ENCODE data around the gene HCN3. TPM values are rescaled to one million over a fixed set of nuclear protein-coding genes. Genes with fewer than 3 reads are reported as not detected.

Gene HCN3
- total and polyA plus RNA-seq, 2 of the 13 experiments (the other 11 are each of a cell fraction or from before 2014, with no cell fraction given), result 2.4 to 10.2 TPM

DNA sequence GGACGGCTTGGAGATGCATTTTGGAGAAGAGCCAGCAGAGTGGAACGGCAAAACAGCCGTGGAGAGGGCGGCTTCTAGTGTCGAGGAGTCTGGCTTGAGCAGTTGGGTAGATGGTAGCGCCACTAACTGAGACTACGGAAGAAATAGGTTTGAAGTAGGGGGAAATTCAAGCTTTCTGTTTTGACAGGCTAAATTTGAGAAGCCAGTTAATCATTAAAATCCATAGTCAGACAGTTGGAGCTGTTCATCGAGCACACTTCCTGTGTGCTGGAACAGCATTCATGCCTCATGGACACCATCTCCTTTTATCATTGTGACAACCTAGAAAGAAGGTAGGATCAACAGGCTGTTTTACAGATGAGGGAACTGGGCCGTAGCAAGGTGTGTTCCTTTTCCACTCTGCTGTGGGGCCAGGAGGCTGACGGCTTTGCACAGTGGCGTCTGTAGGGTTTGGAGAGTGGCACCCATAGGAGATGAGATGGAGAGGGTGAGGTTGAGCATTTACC is 27.3 kb downstream of the HCN3 start (continued):
- TF ChIP-seq, protein P1, sequence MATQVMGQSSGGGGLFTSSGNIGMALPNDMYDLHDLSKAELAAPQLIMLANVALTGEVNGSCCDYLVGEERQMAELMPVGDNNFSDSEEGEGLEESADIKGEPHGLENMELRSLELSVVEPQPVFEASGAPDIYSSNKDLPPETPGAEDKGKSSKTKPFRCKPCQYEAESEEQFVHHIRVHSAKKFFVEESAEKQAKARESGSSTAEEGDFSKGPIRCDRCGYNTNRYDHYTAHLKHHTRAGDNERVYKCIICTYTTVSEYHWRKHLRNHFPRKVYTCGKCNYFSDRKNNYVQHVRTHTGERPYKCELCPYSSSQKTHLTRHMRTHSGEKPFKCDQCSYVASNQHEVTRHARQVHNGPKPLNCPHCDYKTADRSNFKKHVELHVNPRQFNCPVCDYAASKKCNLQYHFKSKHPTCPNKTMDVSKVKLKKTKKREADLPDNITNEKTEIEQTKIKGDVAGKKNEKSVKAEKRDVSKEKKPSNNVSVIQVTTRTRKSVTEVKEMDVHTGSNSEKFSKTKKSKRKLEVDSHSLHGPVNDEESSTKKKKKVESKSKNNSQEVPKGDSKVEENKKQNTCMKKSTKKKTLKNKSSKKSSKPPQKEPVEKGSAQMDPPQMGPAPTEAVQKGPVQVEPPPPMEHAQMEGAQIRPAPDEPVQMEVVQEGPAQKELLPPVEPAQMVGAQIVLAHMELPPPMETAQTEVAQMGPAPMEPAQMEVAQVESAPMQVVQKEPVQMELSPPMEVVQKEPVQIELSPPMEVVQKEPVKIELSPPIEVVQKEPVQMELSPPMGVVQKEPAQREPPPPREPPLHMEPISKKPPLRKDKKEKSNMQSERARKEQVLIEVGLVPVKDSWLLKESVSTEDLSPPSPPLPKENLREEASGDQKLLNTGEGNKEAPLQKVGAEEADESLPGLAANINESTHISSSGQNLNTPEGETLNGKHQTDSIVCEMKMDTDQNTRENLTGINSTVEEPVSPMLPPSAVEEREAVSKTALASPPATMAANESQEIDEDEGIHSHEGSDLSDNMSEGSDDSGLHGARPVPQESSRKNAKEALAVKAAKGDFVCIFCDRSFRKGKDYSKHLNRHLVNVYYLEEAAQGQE (IDR thresholded peaks at IDR 0.05; ENCODE audit: borderline replicate concordance in 1 of 2, low read depth in 1 of 2, low read length in 2 of 2), result peak in 1 of 2 experiments; percentile 24; a peak in 1 of 4 replicates
- TF ChIP-seq, protein P2, sequence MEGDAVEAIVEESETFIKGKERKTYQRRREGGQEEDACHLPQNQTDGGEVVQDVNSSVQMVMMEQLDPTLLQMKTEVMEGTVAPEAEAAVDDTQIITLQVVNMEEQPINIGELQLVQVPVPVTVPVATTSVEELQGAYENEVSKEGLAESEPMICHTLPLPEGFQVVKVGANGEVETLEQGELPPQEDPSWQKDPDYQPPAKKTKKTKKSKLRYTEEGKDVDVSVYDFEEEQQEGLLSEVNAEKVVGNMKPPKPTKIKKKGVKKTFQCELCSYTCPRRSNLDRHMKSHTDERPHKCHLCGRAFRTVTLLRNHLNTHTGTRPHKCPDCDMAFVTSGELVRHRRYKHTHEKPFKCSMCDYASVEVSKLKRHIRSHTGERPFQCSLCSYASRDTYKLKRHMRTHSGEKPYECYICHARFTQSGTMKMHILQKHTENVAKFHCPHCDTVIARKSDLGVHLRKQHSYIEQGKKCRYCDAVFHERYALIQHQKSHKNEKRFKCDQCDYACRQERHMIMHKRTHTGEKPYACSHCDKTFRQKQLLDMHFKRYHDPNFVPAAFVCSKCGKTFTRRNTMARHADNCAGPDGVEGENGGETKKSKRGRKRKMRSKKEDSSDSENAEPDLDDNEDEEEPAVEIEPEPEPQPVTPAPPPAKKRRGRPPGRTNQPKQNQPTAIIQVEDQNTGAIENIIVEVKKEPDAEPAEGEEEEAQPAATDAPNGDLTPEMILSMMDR (CRISPR knock-in tag; IDR thresholded peaks at IDR 0.05), result peak; percentile 37
- TF ChIP-seq, protein P3, sequence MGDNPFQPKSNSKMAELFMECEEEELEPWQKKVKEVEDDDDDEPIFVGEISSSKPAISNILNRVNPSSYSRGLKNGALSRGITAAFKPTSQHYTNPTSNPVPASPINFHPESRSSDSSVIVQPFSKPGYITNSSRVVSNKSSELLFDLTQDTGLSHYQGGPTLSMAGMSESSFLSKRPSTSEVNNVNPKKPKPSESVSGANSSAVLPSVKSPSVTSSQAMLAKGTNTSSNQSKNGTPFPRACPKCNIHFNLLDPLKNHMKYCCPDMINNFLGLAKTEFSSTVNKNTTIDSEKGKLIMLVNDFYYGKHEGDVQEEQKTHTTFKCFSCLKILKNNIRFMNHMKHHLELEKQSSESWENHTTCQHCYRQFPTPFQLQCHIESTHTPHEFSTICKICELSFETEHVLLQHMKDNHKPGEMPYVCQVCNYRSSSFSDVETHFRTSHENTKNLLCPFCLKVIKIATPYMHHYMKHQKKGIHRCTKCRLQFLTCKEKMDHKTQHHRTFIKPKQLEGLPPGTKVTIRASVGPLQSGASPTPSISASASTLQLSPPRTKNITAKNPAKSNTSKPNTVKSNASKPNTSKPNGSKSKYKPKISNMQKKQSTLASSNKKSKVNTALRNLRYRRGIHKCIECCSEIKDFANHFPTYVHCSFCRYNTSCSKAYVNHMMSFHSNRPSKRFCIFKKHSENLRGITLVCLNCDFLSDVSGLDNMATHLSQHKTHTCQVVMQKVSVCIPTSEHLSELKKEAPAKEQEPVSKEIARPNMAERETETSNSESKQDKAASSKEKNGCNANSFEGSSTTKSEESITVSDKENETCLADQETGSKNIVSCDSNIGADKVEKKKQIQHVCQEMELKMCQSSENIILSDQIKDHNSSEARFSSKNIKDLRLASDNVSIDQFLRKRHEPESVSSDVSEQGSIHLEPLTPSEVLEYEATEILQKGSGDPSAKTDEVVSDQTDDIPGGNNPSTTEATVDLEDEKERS (CRISPR knock-in tag; IDR thresholded peaks at IDR 0.05), result 0 out of 2 replicates have a peak, but pooled peaks have one; percentile 3
- TF ChIP-seq, protein P4, sequence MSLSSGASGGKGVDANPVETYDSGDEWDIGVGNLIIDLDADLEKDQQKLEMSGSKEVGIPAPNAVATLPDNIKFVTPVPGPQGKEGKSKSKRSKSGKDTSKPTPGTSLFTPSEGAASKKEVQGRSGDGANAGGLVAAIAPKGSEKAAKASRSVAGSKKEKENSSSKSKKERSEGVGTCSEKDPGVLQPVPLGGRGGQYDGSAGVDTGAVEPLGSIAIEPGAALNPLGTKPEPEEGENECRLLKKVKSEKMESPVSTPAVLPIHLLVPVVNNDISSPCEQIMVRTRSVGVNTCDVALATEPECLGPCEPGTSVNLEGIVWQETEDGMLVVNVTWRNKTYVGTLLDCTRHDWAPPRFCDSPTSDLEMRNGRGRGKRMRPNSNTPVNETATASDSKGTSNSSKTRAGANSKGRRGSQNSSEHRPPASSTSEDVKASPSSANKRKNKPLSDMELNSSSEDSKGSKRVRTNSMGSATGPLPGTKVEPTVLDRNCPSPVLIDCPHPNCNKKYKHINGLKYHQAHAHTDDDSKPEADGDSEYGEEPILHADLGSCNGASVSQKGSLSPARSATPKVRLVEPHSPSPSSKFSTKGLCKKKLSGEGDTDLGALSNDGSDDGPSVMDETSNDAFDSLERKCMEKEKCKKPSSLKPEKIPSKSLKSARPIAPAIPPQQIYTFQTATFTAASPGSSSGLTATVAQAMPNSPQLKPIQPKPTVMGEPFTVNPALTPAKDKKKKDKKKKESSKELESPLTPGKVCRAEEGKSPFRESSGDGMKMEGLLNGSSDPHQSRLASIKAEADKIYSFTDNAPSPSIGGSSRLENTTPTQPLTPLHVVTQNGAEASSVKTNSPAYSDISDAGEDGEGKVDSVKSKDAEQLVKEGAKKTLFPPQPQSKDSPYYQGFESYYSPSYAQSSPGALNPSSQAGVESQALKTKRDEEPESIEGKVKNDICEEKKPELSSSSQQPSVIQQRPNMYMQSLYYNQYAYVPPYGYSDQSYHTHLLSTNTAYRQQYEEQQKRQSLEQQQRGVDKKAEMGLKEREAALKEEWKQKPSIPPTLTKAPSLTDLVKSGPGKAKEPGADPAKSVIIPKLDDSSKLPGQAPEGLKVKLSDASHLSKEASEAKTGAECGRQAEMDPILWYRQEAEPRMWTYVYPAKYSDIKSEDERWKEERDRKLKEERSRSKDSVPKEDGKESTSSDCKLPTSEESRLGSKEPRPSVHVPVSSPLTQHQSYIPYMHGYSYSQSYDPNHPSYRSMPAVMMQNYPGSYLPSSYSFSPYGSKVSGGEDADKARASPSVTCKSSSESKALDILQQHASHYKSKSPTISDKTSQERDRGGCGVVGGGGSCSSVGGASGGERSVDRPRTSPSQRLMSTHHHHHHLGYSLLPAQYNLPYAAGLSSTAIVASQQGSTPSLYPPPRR (CRISPR knock-in tag; IDR thresholded peaks at IDR 0.05; ENCODE audit: borderline replicate concordance), result peak; percentile 36; the same call in 1 of the 2 replicates
- TF ChIP-seq THAP11 (CRISPR knock-in tag; IDR thresholded peaks at IDR 0.05) (peak; percentile 60; the same call in 1 of the 2 replicates), BCL6 (CRISPR knock-in tag; IDR thresholded peaks at IDR 0.05) (0 out of 2 replicates have a peak, but pooled peaks have one; percentile 26), ZNF543 (CRISPR knock-in tag; IDR thresholded peaks at IDR 0.05) (no peak)
- TF ChIP-seq, protein P5, sequence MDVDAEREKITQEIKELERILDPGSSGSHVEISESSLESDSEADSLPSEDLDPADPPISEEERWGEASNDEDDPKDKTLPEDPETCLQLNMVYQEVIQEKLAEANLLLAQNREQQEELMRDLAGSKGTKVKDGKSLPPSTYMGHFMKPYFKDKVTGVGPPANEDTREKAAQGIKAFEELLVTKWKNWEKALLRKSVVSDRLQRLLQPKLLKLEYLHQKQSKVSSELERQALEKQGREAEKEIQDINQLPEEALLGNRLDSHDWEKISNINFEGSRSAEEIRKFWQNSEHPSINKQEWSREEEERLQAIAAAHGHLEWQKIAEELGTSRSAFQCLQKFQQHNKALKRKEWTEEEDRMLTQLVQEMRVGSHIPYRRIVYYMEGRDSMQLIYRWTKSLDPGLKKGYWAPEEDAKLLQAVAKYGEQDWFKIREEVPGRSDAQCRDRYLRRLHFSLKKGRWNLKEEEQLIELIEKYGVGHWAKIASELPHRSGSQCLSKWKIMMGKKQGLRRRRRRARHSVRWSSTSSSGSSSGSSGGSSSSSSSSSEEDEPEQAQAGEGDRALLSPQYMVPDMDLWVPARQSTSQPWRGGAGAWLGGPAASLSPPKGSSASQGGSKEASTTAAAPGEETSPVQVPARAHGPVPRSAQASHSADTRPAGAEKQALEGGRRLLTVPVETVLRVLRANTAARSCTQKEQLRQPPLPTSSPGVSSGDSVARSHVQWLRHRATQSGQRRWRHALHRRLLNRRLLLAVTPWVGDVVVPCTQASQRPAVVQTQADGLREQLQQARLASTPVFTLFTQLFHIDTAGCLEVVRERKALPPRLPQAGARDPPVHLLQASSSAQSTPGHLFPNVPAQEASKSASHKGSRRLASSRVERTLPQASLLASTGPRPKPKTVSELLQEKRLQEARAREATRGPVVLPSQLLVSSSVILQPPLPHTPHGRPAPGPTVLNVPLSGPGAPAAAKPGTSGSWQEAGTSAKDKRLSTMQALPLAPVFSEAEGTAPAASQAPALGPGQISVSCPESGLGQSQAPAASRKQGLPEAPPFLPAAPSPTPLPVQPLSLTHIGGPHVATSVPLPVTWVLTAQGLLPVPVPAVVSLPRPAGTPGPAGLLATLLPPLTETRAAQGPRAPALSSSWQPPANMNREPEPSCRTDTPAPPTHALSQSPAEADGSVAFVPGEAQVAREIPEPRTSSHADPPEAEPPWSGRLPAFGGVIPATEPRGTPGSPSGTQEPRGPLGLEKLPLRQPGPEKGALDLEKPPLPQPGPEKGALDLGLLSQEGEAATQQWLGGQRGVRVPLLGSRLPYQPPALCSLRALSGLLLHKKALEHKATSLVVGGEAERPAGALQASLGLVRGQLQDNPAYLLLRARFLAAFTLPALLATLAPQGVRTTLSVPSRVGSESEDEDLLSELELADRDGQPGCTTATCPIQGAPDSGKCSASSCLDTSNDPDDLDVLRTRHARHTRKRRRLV (CRISPR knock-in tag; IDR thresholded peaks at IDR 0.05), result 0 out of 2 replicates have a peak, but pooled peaks have one; percentile 31
